KOPT-K1 (cell line): Measurements from ENCODE around the gene EIF4B.

ENCODE experiments used
- H3K27ac ChIP-seq: fragments of 200-600 bp; sonication (generic); 2 replicates; pipeline ENCODE4 v1.5.1; 2016; ENCODE audit warnings: antibody characterized with exemption, mild to moderate bottlenecking, low read depth, low read length; ENCODE audit not compliant: poor library complexity, severe bottlenecking
- H3K36me3 ChIP-seq: fragments of 200-600 bp; sonication (generic); 2 replicates; pipeline ENCODE4 v1.5.1; 2017; ENCODE audit warnings: antibody characterized with exemption, mild to moderate bottlenecking, low read length, moderate library complexity; ENCODE audit not compliant: insufficient read depth
- H3K9me3 ChIP-seq: fragments of 200-600 bp; sonication (generic); 2 replicates; pipeline ENCODE4 v1.5.1; 2017; ENCODE audit warnings: antibody characterized with exemption, low read length, mild to moderate bottlenecking; ENCODE audit not compliant: insufficient read depth, poor library complexity, severe bottlenecking

The EIF4B gene, protein sequence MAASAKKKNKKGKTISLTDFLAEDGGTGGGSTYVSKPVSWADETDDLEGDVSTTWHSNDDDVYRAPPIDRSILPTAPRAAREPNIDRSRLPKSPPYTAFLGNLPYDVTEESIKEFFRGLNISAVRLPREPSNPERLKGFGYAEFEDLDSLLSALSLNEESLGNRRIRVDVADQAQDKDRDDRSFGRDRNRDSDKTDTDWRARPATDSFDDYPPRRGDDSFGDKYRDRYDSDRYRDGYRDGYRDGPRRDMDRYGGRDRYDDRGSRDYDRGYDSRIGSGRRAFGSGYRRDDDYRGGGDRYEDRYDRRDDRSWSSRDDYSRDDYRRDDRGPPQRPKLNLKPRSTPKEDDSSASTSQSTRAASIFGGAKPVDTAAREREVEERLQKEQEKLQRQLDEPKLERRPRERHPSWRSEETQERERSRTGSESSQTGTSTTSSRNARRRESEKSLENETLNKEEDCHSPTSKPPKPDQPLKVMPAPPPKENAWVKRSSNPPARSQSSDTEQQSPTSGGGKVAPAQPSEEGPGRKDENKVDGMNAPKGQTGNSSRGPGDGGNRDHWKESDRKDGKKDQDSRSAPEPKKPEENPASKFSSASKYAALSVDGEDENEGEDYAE

DNA sequence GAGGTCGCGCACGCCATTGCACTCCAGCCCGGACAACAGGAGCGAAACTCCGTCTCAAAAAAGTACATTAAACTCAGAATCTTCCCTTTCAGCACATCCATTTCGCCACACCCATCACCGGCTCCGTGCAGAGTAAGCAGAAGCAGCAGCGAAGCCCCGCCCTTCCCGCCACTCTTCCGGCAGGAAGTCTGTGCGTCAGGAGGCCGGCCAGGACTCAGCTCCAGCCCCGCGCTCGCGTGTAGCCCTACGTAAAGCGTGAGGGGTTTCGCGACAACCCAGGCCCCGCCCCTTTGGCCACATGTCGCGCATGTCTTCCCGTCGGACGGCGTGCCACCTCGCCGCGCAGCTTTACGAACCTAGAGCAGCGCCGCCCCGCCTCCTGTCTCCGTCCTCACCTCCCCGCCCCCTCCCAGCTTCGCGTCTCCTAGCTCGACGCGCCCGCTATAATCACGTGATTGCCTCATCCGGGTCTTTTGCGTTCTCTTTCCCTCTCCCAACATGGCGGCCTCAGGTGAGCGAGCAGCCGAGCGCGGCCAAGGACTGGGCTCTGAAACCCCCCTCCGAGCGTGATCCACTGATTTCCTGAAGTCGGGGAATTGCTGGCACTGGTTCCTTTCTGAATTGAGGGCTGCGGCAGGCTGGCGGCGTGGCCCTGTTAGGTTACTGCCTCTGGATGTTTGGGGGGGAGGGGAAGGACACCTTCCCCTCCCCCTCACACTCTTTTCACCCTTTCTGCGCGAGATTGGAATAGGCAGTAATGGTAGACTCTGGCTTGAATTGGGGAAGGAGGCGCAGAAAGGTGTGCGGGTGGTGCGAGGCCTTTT, at the start of gene EIF4B:
TSS of gene EIF4B (plus strand) at position 471 of the 824 bp plus-strand sequence. CDS start at position 499, 28 bp downstream.
- peak within 1 kb of the TSS; percentile 92 for H3K27ac ChIP-seq
- H3K9me3 ChIP-seq: no peaks in the 10 kb centered on the region
- H3K36me3 ChIP-seq: peaks cover 38% of the 10 kb centered on the region

DNA sequence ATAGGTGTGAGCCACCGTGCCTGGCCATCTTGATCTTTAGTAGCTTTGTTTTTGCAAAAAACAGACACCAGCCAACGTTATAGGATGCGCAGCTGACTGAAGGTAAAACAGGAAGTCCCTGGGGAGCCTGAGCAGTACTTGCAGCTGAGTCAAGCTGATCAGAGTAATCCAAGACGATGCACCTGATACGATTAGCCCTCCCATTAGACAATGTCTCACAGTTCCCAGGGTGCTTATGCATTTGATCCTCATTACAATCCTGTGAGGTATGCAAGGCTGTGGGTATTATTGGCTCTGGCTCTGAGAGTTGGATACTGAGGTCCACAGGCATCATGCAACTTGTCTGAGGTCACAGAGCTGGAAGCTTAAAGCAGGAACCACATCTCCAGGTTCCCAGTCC, 49.3 kb upstream of the EIF4B start:
- Histone ChIP-seq H3K9me3 (no peaks in the 10 kb centered on the region), H3K36me3 (no peaks in the 10 kb centered on the region), H3K27ac (no peak overlapping the region)

DNA sequence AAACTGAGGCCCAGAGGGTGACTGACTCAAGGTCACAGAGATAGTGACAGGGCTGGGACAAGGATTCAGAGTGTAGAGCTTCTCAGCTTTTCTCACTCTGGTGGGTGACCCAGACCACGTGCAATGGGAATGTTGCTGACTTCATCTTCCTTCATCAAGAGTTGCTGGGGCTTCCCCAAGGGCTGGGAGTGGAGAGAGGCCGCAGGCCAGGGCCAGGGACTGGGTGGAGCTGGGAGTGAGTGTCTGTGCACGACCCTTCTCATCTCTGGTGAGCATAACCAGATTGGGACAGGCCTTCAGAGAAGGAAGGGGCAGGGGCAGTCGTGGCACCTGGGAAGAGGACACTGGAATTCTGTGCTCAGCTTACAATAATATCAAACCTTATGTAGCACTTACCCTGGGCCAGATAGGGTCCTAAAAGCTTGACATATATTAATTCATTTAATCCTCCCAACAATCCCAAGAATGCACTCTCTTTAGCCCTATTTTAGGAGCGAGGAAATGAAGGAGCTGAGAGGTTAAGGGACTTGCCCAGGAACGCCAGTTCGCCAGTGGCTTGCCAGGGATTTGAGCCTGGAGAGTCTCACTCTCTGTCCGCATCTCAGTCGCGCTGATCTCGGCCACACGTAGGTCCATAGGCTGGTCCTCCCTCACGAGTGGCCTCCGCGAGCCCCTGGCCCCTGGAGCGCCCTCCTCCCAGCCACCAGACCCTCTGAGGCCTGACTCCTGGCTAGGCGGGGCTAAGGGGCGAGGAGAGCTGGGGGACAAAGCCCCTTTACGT, 41.5 kb upstream of the EIF4B start:
- Histone ChIP-seq H3K27ac (no peak overlapping the region), H3K36me3 (no peaks in the 10 kb centered on the region), H3K9me3 (no peaks in the 10 kb centered on the region)

DNA sequence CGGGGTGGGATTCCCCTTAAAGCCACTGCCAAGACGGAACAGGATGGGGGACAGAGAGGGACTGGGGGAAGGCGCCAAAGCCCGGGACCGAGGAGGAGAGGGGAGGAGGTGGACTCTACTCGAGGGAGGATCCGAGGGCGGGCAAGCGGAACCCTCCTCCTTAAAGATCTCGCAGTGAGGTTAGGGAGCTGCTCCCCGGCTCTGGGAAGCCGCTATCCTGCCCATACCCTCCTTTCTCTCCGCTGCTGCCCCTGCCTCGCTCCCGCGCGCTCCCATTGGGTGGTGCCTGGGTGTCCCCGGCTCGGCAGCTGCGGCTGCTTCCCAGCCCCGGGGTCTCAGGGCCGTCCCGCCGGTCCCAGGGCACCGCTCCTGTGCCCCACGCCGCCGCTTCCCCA, 40.9 kb upstream of the EIF4B start:
- Histone ChIP-seq H3K36me3 (no peaks in the 10 kb centered on the region), H3K9me3 (no peaks in the 10 kb centered on the region), H3K27ac (no peak overlapping the region)

DNA sequence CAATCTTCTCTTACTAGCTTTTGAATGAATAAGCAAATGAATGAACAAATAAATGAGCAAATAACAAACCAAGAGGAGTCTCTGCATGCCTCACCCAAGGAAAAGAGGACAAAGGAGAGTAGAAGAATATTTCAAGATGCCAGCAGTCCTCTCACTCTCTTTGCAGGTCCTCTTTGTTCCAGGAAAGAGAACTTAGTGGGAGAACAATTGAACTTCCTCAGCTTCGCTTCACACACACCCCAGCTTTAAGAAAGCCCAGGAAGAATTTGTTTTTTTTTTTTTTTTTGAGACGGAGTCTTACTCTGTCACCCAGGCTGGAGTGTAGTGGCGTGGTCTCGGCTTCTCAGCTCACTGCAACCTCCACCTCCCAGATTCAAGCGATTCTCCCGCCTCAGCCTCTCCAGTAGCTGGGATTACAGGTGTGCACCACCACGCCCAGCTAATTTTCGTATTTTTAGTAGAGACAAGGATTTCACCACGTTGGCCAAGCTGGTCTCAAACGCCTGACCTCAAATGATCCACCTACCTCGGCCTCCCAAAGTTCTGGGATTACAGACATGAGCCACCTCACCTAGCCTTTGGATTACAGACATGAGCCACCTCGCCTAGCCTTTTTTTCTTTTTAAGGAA, 37.0 kb upstream of the EIF4B start:
- Histone ChIP-seq H3K27ac (no peak overlapping the region), H3K9me3 (no peaks in the 10 kb centered on the region), H3K36me3 (no peaks in the 10 kb centered on the region)

DNA sequence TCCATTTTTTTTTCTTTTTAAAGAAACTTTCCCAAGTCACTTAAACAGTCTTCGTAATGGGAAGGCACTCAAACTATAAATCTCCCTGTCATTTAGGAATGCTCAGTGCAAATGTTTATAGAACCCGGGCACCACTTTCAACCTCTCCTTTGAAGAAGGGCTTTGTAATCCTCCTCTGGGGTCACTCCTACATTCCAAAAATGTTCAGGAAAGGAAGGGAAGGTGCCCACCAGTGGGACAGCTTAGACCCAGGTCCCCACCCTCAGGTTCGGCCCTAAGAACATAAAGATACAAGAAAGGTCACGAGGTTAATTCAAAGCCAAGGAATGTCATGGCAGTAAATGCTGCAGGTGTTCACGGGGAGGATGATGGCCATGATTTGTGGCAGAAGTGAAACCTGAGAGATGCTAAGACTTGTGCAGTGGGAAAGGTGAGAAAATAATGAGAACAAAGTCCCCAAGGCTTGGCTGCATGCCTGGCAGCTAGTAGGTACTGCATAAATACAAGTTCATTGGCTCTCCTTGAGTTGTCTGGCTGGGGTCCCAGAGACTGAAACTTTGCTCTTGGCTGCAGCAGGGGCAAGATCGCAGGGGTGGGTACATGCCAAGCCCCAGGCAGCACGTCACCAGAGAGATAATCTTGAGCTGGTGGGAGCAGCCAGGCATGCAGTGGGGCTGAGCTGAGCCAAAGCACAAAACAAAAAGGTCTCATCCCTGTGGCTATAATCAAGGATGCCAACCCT, 36.3 kb upstream of the EIF4B start:
- Histone ChIP-seq H3K9me3 (no peaks in the 10 kb centered on the region), H3K36me3 (no peaks in the 10 kb centered on the region), H3K27ac (no peak overlapping the region)

DNA sequence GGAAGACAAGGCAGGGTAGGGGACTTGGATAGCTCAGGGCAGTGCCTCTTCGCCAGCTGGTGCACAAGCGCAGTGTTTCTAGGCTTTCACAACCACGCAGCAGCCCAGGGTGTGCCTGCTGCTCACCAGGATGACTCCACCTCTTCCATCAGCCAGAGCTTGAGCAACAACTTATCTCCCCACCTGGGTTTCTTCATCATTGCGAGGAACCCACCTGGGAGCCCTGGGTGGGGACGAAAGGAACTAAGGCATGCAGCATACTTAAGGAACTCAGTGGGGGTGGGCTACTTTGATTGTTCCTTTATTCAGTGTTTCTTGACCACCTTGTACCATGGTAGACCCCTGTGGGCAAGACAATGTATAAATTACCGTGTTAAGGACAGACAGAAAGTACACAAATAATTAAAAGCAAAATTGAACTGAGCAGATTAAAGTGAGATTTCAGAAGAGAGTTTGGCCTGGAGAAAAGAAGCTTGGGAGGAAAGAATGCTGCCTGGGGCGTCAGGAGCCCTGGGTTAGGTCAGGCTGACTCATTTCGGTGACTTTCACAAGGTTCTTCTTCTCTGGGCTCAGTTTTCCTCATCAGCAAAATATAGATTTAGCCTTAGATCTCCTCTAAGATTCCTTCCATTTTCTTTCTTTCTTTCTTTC, 34.5 kb upstream of the EIF4B start:
- H3K9me3 ChIP-seq: no peaks in the 10 kb centered on the region
- no peaks in the 10 kb centered on the region for H3K36me3 ChIP-seq
- no peak overlapping the region for H3K27ac ChIP-seq

DNA sequence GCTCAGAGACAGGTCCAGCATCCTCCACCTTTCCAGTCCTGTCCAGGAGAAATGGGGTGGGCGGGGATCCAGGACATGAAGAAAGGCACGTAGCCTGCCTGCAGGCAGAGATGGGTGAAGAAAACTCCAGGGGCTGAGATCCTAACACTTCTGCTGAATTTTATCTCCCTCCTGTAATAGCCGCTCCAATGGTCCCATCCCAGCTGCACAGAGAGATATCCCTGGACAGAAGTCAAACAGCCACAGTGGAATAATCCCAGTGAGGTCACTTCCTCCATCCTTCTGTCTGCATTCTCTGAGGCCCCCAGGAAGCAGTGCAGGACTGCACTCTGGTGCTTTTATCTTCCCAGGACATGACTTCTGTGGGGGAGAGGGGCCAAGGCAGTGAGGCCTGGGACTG, 31.1 kb upstream of the EIF4B start:
- H3K9me3 ChIP-seq: no peaks in the 10 kb centered on the region
- H3K27ac ChIP-seq: no peak overlapping the region
- H3K36me3 ChIP-seq: no peaks in the 10 kb centered on the region

DNA sequence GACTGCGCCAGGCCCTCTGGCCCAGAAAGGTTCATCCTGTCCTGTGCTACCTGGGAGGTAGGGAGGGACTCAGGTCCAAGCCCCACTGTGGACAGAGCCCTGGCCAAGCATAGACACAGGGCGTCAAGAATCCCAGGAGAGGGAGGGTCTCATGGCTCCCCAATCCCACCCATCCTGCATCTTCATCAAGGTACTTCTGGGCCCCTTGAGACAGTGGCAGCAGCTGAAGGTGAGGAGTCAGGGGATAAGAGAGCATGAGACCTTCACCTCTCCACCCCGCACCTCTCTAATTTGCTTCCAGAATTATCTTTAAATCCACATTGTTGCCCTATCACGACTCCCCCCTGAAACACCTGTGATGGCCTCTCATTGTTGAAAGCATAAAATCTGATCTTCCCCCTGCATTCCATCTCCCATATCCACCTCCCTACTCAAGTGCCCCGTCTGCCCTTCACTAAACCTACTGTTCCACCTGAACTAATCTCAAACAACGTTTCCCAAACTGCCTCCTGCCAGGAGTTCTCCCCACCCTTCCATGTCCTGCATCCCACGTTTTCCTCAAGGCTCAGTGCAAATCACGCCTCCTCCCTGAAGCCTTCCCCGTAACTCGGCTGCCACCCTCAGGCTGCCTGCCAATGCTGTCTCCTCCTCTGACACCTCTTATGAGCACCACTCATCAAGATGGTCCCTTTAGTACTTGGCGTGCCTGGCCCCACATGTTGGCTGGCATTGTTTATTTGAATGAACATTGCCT, 30.3 kb upstream of the EIF4B start:
- Histone ChIP-seq H3K36me3 (no peaks in the 10 kb centered on the region), H3K9me3 (no peaks in the 10 kb centered on the region), H3K27ac (no peak overlapping the region)

DNA sequence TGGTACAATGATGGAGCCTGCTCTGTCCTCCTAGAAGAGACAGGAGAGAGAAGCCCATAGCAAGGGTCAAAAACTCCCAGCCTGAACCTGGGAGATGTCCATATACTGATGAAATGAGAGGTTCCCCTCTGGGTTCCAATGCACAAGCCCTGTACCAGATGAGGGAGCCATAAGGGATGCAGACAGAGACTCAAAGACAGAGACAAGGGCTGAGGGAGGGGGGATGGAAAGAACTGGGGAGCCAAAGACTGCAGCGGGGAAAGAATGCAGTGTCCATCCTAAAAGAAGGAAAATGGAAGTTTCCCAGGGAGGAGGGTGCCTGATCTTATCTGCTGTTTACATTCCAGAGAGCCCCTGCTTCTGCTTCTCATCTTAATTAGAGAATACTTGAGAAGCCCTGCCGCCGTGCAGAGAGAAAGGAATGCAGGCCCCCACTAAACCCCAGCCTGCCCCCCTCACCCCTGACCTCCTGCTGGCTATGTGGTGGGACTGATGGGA, 29.6 kb upstream of the EIF4B start:
- no peaks in the 10 kb centered on the region for H3K36me3 ChIP-seq
- no peak overlapping the region for H3K27ac ChIP-seq
- H3K9me3 ChIP-seq: no peaks in the 10 kb centered on the region

DNA sequence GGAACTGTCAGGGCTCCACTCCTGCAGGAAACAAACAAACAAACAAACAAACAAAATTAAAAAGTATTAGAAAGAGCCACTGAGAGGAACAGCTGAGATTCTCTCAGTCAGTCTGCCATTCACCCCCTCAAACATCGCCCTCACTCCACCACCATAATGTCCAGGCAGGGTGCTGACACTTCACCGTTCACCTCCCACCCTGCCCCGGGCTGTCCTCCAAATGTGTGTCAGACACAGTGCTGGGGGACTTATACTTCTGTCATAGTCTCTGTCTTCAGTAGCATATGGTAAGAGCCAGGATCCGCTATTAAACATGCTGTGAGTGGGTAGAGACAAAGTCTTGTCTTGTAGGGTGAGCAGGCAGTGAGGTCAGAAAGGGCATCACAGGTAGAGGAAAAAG, 29.1 kb upstream of the EIF4B start:
- Histone ChIP-seq H3K36me3 (no peaks in the 10 kb centered on the region), H3K9me3 (no peaks in the 10 kb centered on the region), H3K27ac (no peak overlapping the region)

DNA sequence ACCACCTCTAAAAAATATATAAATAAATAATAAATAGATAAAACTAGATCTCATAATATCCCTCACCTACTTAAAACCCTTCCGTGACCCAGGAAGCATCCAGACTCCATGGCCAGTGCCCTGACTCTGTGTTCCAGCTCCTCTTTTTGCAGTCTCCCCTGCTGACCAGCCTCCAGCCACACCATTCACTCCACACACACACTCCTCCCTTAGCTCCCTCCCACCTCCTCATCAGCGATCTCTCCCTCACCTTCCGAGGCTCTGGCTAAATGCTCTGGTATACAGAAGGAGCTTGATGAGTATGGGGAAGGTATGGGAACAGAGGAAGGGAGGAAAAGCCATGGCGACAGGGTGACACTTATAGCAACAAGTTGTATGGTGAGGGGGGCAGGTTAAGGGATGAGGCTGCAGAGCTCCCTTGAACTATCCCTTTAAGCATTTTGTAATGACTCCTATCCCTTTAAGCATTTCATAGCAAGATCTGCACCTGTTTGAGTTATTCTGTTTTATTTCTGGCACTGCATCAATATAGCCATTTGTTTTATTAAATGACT, 26.1 kb upstream of the EIF4B start:
- Histone ChIP-seq H3K36me3 (no peaks in the 10 kb centered on the region), H3K27ac (no peak overlapping the region), H3K9me3 (no peaks in the 10 kb centered on the region)
